Activated T-helper 17 cell treated with anti-CD3 and anti-CD28 coated beads, Interleukin-2, amount 50 U/mL, for 72 hours (primary cell): ENCODE data around the gene RAB44. TPM values are rescaled to one million over a fixed set of nuclear protein-coding genes. Genes with fewer than 3 reads are reported as not detected.

Source experiments
- ATAC-seq: fragments of 150-1000 bp; cut with Tn5 transposase; replicated peaks from 2 replicates; pipeline ENCODE4 v1.10.0; 2021; ENCODE audit warnings: mild to moderate bottlenecking, moderate library complexity
- H3K27ac Mint-ChIP-seq: one replicate; pipeline ENCODE4 v1.8.0; 2022; ENCODE audit warnings: mixed read lengths
- H3K27me3 Mint-ChIP-seq: one replicate; pipeline ENCODE4 v1.8.0; 2022; ENCODE audit warnings: mixed read lengths
- H3K36me3 Mint-ChIP-seq: one replicate; pipeline ENCODE4 v1.8.0; 2022; ENCODE audit warnings: low read depth, mild to moderate bottlenecking, mixed read lengths
- H3K4me1 Mint-ChIP-seq: one replicate; pipeline ENCODE4 v1.8.0; 2022; ENCODE audit warnings: mixed read lengths
- H3K4me3 Mint-ChIP-seq: one replicate; pipeline ENCODE4 v1.8.0; 2022; ENCODE audit warnings: mild to moderate bottlenecking, mixed read lengths
- H3K9me3 Mint-ChIP-seq: one replicate; pipeline ENCODE4 v1.8.0; 2022; ENCODE audit warnings: mixed read lengths
- total RNA-seq, 2 donors: library from RNA; stranded (reverse); gene quantifications; one replicate each; pipeline ENCODE4 v1.2.3, GENCODE V29; 2022

RAB44 gene
- total RNA-seq, 2 donors from 2014 or later, result 0.11 to 0.32 TPM

- Mint-ChIP-seq H3K4me3 (no peak overlapping the region), H3K36me3 (no peaks in the 10 kb centered on the region), H3K27me3 (no peaks in the 10 kb centered on the region), H3K27ac (no peak overlapping the region), H3K4me1 (peaks cover 30% of the 10 kb centered on the region), H3K9me3 (no peaks in the 10 kb centered on the region)
- ATAC-seq, result no peak
Observed at GRCh38 chr6:36758516-36759147, 61.0 kb downstream of the RAB44 start.

GRCh38 chr6:36759148-36759759 lies 61.6 kb downstream of the RAB44 start:
- Mint-ChIP-seq H3K36me3 (no peaks in the 10 kb centered on the region), H3K27me3 (no peaks in the 10 kb centered on the region), H3K9me3 (no peaks in the 10 kb centered on the region), H3K4me1 (peaks cover 28% of the 10 kb centered on the region), H3K27ac (no peak overlapping the region), H3K4me3 (no peak overlapping the region)
- ATAC-seq, result peak; percentile 33

- peaks cover 18% of the 10 kb centered on the region for H3K4me1 Mint-ChIP-seq
- H3K27me3 Mint-ChIP-seq, result no peaks in the 10 kb centered on the region
- H3K27ac Mint-ChIP-seq, result no peak overlapping the region
- H3K4me3 Mint-ChIP-seq, result no peak overlapping the region
- ATAC-seq, result no peak
- H3K9me3 Mint-ChIP-seq, result no peaks in the 10 kb centered on the region
- no peaks in the 10 kb centered on the region for H3K36me3 Mint-ChIP-seq
Observed at GRCh38 chr6:36760685-36761435, 63.2 kb downstream of the RAB44 start.

- H3K9me3 Mint-ChIP-seq, result no peaks in the 10 kb centered on the region
- no peaks in the 10 kb centered on the region for H3K36me3 Mint-ChIP-seq
- peaks cover 6% of the 10 kb centered on the region for H3K4me1 Mint-ChIP-seq
- no peak overlapping the region for H3K27ac Mint-ChIP-seq
- no peak for ATAC-seq
- H3K27me3 Mint-ChIP-seq, result no peaks in the 10 kb centered on the region
- H3K4me3 Mint-ChIP-seq, result no peak overlapping the region
Observed at GRCh38 chr6:36762123-36762522, 64.5 kb downstream of the RAB44 start.

- ATAC-seq, result no peak
- no peaks in the 10 kb centered on the region for H3K9me3 Mint-ChIP-seq
- H3K4me1 Mint-ChIP-seq, result peaks cover 15% of the 10 kb centered on the region
- no peak overlapping the region for H3K27ac Mint-ChIP-seq
- H3K36me3 Mint-ChIP-seq, result no peaks in the 10 kb centered on the region
- H3K27me3 Mint-ChIP-seq, result no peaks in the 10 kb centered on the region
- H3K4me3 Mint-ChIP-seq, result no peak overlapping the region
Observed at GRCh38 chr6:36765190-36765589, 67.6 kb downstream of the RAB44 start.

GRCh38 chr6:36765594-36766398 lies 68.2 kb downstream of the RAB44 start:
- H3K4me3 Mint-ChIP-seq, result no peak overlapping the region
- H3K27ac Mint-ChIP-seq, result peak overlapping the region; percentile 46
- H3K4me1 Mint-ChIP-seq, result peaks cover 21% of the 10 kb centered on the region

GRCh38 chr6:36766399-36766945 lies 68.8 kb downstream of the RAB44 start:
- Mint-ChIP-seq H3K27me3 (no peaks in the 10 kb centered on the region), H3K4me3 (no peak overlapping the region), H3K27ac (peak overlapping the region; percentile 46), H3K4me1 (peaks cover 25% of the 10 kb centered on the region), H3K9me3 (no peaks in the 10 kb centered on the region), H3K36me3 (no peaks in the 10 kb centered on the region)
- no peak for ATAC-seq

More at GRCh38 chr6:36765594-36766398, 68.2 kb downstream of the RAB44 start:
- no peaks in the 10 kb centered on the region for H3K36me3 Mint-ChIP-seq
- H3K9me3 Mint-ChIP-seq, result no peaks in the 10 kb centered on the region
- peak; percentile 82 for ATAC-seq
- H3K27me3 Mint-ChIP-seq, result no peaks in the 10 kb centered on the region

GRCh38 chr6:36769183-36769675 lies 71.6 kb downstream of the RAB44 start:
- peak; percentile 10 for ATAC-seq
- H3K4me1 Mint-ChIP-seq, result peaks cover 29% of the 10 kb centered on the region

GRCh38 chr6:36769676-36770499 lies 72.3 kb downstream of the RAB44 start:
- peak overlapping the region; percentile 75 for H3K4me3 Mint-ChIP-seq
- H3K9me3 Mint-ChIP-seq, result no peaks in the 10 kb centered on the region
- peak; percentile 70 for ATAC-seq
- no peaks in the 10 kb centered on the region for H3K36me3 Mint-ChIP-seq
- H3K27me3 Mint-ChIP-seq, result no peaks in the 10 kb centered on the region
- H3K4me1 Mint-ChIP-seq, result peaks cover 29% of the 10 kb centered on the region
- H3K27ac Mint-ChIP-seq, result peak overlapping the region; percentile 80

More at GRCh38 chr6:36769183-36769675, 71.6 kb downstream of the RAB44 start:
- peak overlapping the region; percentile 80 for H3K27ac Mint-ChIP-seq
- no peaks in the 10 kb centered on the region for H3K27me3 Mint-ChIP-seq
- H3K4me3 Mint-ChIP-seq, result peak overlapping the region; percentile 75
- H3K36me3 Mint-ChIP-seq, result no peaks in the 10 kb centered on the region
- no peaks in the 10 kb centered on the region for H3K9me3 Mint-ChIP-seq

- H3K27me3 Mint-ChIP-seq, result no peaks in the 10 kb centered on the region
- H3K9me3 Mint-ChIP-seq, result no peaks in the 10 kb centered on the region
- H3K27ac Mint-ChIP-seq, result peak overlapping the region; percentile 80
- ATAC-seq, result no peak
- H3K4me3 Mint-ChIP-seq, result peak overlapping the region; percentile 75
- no peaks in the 10 kb centered on the region for H3K36me3 Mint-ChIP-seq
- peaks cover 29% of the 10 kb centered on the region for H3K4me1 Mint-ChIP-seq
Observed at GRCh38 chr6:36771145-36771544, 73.5 kb downstream of the RAB44 start.

GRCh38 chr6:36772397-36772796 lies 74.8 kb downstream of the RAB44 start:
- Mint-ChIP-seq H3K36me3 (no peaks in the 10 kb centered on the region), H3K27me3 (no peaks in the 10 kb centered on the region)

GRCh38 chr6:36774331-36774730 lies 76.7 kb downstream of the RAB44 start:
- H3K36me3 Mint-ChIP-seq, result no peaks in the 10 kb centered on the region
- no peak for ATAC-seq
- H3K27me3 Mint-ChIP-seq, result no peaks in the 10 kb centered on the region
- H3K4me1 Mint-ChIP-seq, result peaks cover 22% of the 10 kb centered on the region
- no peak overlapping the region for H3K4me3 Mint-ChIP-seq
- peak overlapping the region; percentile 45 for H3K27ac Mint-ChIP-seq
- no peaks in the 10 kb centered on the region for H3K9me3 Mint-ChIP-seq

More at GRCh38 chr6:36772397-36772796, 74.8 kb downstream of the RAB44 start:
- H3K4me1 Mint-ChIP-seq, result peaks cover 29% of the 10 kb centered on the region
- no peak for ATAC-seq
- no peaks in the 10 kb centered on the region for H3K9me3 Mint-ChIP-seq
- H3K4me3 Mint-ChIP-seq, result no peak overlapping the region
- H3K27ac Mint-ChIP-seq, result peak overlapping the region; percentile 80

- no peak overlapping the region for H3K27ac Mint-ChIP-seq
- H3K27me3 Mint-ChIP-seq, result no peaks in the 10 kb centered on the region
- H3K9me3 Mint-ChIP-seq, result no peaks in the 10 kb centered on the region
- H3K4me3 Mint-ChIP-seq, result no peak overlapping the region
- H3K4me1 Mint-ChIP-seq, result peaks cover 4% of the 10 kb centered on the region
- no peaks in the 10 kb centered on the region for H3K36me3 Mint-ChIP-seq
- no peak for ATAC-seq
Observed at GRCh38 chr6:36776167-36776566, 78.5 kb downstream of the RAB44 start.
